Left renal cortex interstitium (tissue), 4 donors: ENCODE results near the gene ARMC9. TPM values are rescaled to one million over a fixed set of nuclear protein-coding genes. Genes with fewer than 3 reads are reported as not detected.
"Not testable (repeated sequence)": the region's sequence is repeated elsewhere in the genome, so short reads cannot be mapped to it uniquely, and the experiment has no call there.

Experiments
- DNase-seq, 4 donors: peaks; one replicate each; pipeline ENCODE4 v3.0.0-alpha.2; 2013; ENCODE audit warnings: low read depth in 4 of 4, low spot score in 2 of 4, missing footprints in 1 of 4
- polyA plus RNA-seq, 4 donors: library from polyadenylated mRNA; unstranded; fragments of 120-200 nt; gene quantifications; one replicate each; pipeline ENCODE4 v1.2.1, GENCODE V29; 2013; ENCODE audit not compliant: insufficient read length in 4 of 4

The ARMC9 gene
- polyA plus RNA-seq, 4 donors: 23.9 to 36.5 (median 28.8) TPM

GRCh38 chr2:231334179-231334930 lies 135.9 kb downstream of the ARMC9 start:
- DNase-seq: no peak

- DNase-seq: no peak
These were observed 136.6 kb downstream of the ARMC9 start for GRCh38 chr2:231334981-231335380.

- DNase-seq: no peak
These were observed 137.2 kb downstream of the ARMC9 start for GRCh38 chr2:231335591-231335990.

- DNase-seq: no peak
These were observed 137.8 kb downstream of the ARMC9 start for GRCh38 chr2:231336236-231336635.

GRCh38 chr2:231336700-231337099 lies 138.3 kb downstream of the ARMC9 start:
- DNase-seq: no peak

- no peak for DNase-seq
These were observed 139.7 kb downstream of the ARMC9 start for GRCh38 chr2:231337807-231338759.

- no peak for DNase-seq
These were observed 140.9 kb downstream of the ARMC9 start for GRCh38 chr2:231339316-231339715.

GRCh38 chr2:231341100-231341499 lies 142.7 kb downstream of the ARMC9 start:
- DNase-seq: no peak

GRCh38 chr2:231342061-231342711 lies 143.8 kb downstream of the ARMC9 start:
- DNase-seq: no peak

- DNase-seq: no peak
These were observed 144.7 kb downstream of the ARMC9 start for GRCh38 chr2:231343006-231343710.

GRCh38 chr2:231343988-231344387 lies 145.6 kb downstream of the ARMC9 start:
- no peak for DNase-seq

GRCh38 chr2:231344851-231345250 lies 146.4 kb downstream of the ARMC9 start:
- DNase-seq: no peak

- no peak for DNase-seq
These were observed 148.7 kb downstream of the ARMC9 start for GRCh38 chr2:231347081-231347480.

- DNase-seq: no peak
These were observed 149.2 kb downstream of the ARMC9 start for GRCh38 chr2:231347638-231348037.

GRCh38 chr2:231348173-231348572 lies 149.7 kb downstream of the ARMC9 start:
- DNase-seq: no peak

- no peak for DNase-seq
These were observed 150.4 kb downstream of the ARMC9 start for GRCh38 chr2:231348704-231349373.

- not testable (repeated sequence) for DNase-seq
These were observed 150.9 kb downstream of the ARMC9 start for GRCh38 chr2:231349374-231349735.

- no peak for DNase-seq
These were observed 153.2 kb downstream of the ARMC9 start for GRCh38 chr2:231351648-231352047.

GRCh38 chr2:231353469-231353868 lies 155.0 kb downstream of the ARMC9 start:
- no peak for DNase-seq
